AG04449 (cell line): ENCODE measurements around the gene IL10.

Experiments used
- CTCF ChIA-PET: fragments of 350-600 bp; formaldehyde crosslinking; extraction: SDS; loops from one replicate; lab custom pipeline; 2021; ENCODE audit warnings: antibody characterized with exemption; lab: Yijun Ruan, JAX
- POLR2A ChIA-PET: fragments of 400-600, 350-600 bp; formaldehyde crosslinking; extraction: SDS; loops from one replicate; lab custom pipeline; 2020; ENCODE audit warnings: antibody characterized with exemption, inconsistent platforms; lab: Yijun Ruan, JAX
- DNase-seq: peaks from one replicate; pipeline ENCODE4 v3.0.0-alpha.2; 2010; ENCODE audit warnings: low read depth, low spot score
- H3K4me3 ChIP-seq: 2 replicates; pipeline ENCODE4 v1.5.1; 2011; ENCODE audit warnings: low read depth, mild to moderate bottlenecking, control low read depth, low read length
- TF ChIP-seq, protein P1 (sequence below): IDR thresholded peaks from one replicate; pipeline ENCODE4 v1.5.1; 2011; ENCODE audit warnings: mild to moderate bottlenecking, moderate library complexity, low read length, control low read depth, inconsistent platforms; ENCODE audit not compliant: insufficient read depth; ENCODE audit errors: missing control alignments

The IL10 gene

GRCh38 chr1:206797534-206798383 is 25.5 kb upstream of the IL10 start:
- ChIA-PET CTCF (interaction anchor here (1.4 to 3.5 kb wide), 9 partner anchors 9 to 116 kb away, joined by 3 to 23 read pairs (median 7); no protein-coding TSS in a partner anchor), POLR2A (no interaction called here)
- H3K4me3 ChIP-seq = no peak overlapping the region
- TF ChIP-seq, protein P1, sequence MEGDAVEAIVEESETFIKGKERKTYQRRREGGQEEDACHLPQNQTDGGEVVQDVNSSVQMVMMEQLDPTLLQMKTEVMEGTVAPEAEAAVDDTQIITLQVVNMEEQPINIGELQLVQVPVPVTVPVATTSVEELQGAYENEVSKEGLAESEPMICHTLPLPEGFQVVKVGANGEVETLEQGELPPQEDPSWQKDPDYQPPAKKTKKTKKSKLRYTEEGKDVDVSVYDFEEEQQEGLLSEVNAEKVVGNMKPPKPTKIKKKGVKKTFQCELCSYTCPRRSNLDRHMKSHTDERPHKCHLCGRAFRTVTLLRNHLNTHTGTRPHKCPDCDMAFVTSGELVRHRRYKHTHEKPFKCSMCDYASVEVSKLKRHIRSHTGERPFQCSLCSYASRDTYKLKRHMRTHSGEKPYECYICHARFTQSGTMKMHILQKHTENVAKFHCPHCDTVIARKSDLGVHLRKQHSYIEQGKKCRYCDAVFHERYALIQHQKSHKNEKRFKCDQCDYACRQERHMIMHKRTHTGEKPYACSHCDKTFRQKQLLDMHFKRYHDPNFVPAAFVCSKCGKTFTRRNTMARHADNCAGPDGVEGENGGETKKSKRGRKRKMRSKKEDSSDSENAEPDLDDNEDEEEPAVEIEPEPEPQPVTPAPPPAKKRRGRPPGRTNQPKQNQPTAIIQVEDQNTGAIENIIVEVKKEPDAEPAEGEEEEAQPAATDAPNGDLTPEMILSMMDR = peak; percentile 50
- DNase-seq = no peak

GRCh38 chr1:206796981-206797402 is 24.7 kb upstream of the IL10 start:
- CTCF ChIA-PET = interaction anchor here (1.4 to 2.1 kb wide), 4 partner anchors 25 to 115 kb away, joined by 4 to 7 read pairs (median 6); no protein-coding TSS in a partner anchor
- no peak overlapping the region for H3K4me3 ChIP-seq
- DNase-seq = no peak
- POLR2A ChIA-PET = no interaction called here
- TF ChIP-seq, protein P1 = no peak

- ChIA-PET CTCF (interaction anchor here (1.0 to 2.2 kb wide), 6 partner anchors 9 to 251 kb away, joined by 3 to 19 read pairs (median 4); no protein-coding TSS in a partner anchor), POLR2A (no interaction called here)
- TF ChIP-seq, protein P1 = no peak
These were observed 23.8 kb upstream of the IL10 start for GRCh38 chr1:206796116-206796515.

DNA sequence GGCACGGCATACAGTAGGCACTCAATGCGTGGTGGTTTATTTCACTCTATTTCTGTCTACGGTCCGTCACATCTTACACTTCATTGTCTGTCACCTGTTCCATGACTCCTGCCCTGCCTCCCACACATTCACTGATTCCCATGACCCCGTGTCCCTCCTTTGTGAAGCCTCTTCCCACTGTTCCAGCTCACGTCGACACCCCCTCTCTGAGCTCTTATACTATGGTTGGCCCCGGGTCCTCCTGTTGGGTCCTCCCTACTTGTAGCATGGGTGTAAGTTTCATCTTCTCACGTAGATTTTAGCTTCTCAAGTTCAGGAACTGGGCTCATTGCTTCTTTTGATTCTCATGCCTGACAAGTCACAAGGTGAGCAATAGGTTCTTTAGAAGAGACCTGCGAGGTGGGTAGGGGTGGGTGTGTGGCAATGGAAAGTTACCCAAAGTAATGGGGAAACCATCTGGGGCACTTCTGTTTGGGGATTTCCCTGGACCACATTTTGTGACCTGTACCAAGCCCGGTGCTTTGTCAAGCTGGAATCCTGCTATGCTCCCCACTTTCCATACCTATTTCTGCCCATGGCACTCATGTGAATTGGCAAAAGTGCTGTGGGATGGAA is 22.1 kb upstream of the IL10 start:
- TF ChIP-seq, protein P1 = no peak
- DNase-seq = no peak
- no peak overlapping the region for H3K4me3 ChIP-seq
- ChIA-PET CTCF (interaction anchor here (1.4 to 2.2 kb wide), 3 partner anchors 11 to 118 kb away, joined by 5 to 19 read pairs (median 6); no protein-coding TSS in a partner anchor), POLR2A (no interaction called here)

More at GRCh38 chr1:206796116-206796515, 23.8 kb upstream of the IL10 start:
- no peak for DNase-seq
- H3K4me3 ChIP-seq = no peak overlapping the region

DNA sequence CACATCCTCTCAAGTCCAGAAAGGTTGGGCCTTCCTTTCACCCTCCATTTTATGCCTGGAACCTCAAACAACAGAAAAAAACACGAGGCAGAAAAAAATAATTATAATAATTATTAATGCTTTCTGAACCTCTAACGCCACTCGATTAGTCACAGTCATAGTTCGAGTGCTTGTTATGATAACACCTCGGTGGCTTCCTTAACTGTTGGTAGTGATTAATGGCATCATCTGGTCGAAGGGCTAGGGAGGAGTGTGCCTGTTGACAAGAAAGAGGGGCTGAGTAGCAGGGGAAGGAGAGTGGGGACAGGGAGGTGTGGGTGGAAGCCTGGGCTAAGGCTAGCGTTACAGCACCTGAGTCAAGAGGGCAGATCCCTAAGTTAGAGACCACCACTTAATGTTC is 21.3 kb upstream of the IL10 start:
- ChIA-PET POLR2A (no interaction called here), CTCF (interaction anchor here (0.6 kb wide), 1 partner anchor 10 kb away, joined by 3 read pairs; no protein-coding TSS in a partner anchor)
- H3K4me3 ChIP-seq = no peak overlapping the region
- DNase-seq = no peak
- TF ChIP-seq, protein P1 = no peak
